Measurements from ENCODE around the gene INF2. TPM values are rescaled to one million over a fixed set of nuclear protein-coding genes. Genes with fewer than 3 reads are reported as not detected.
"Not testable (repeated sequence)": the region's sequence is repeated elsewhere in the genome, so short reads cannot be mapped to it uniquely, and the experiment has no call there.

The INF2 gene
- total RNA-seq = 25.3 and 36.9 TPM in 2 replicates

GRCh38 chr14:104689109-104689880 lies at the start of gene INF2:
Gene INF2 (plus strand): TSS chr14:104689618. CDS start chr14:104701366, 11,748 bp downstream.
- DNase-seq (ENCODE audit: low read depth in 2 of 2) = peak in 1 of 2 donors; percentile 69

GRCh38 chr14:104639885-104640548 lies 49.4 kb upstream of the INF2 start:
- peak; percentile 12 to 49 for DNase-seq (ENCODE audit: low read depth in 2 of 2)

GRCh38 chr14:104640681-104641080 lies 48.7 kb upstream of the INF2 start:
- no peak for DNase-seq (ENCODE audit: low read depth in 2 of 2)

- DNase-seq (ENCODE audit: low read depth in 2 of 2) = no peak
Observed at GRCh38 chr14:104641753-104642539, 47.5 kb upstream of the INF2 start.

- DNase-seq (ENCODE audit: low read depth in 2 of 2) = no peak
Observed at GRCh38 chr14:104642540-104642868, 46.9 kb upstream of the INF2 start.

- DNase-seq (ENCODE audit: low read depth in 2 of 2) = no peak
Observed at GRCh38 chr14:104643306-104643705, 46.1 kb upstream of the INF2 start.

- no peak for DNase-seq (ENCODE audit: low read depth in 2 of 2)
Observed at GRCh38 chr14:104644091-104644635, 45.3 kb upstream of the INF2 start.

GRCh38 chr14:104644656-104645378 lies 44.6 kb upstream of the INF2 start:
- DNase-seq (ENCODE audit: low read depth in 2 of 2) = no peak

- no peak for DNase-seq (ENCODE audit: low read depth in 2 of 2)
Observed at GRCh38 chr14:104647467-104648043, 41.9 kb upstream of the INF2 start.

- peak; percentile 17 to 52 for DNase-seq (ENCODE audit: low read depth in 2 of 2)
Observed at GRCh38 chr14:104650057-104650980, 39.1 kb upstream of the INF2 start.

GRCh38 chr14:104650981-104651875 lies 38.2 kb upstream of the INF2 start:
- no peak for DNase-seq (ENCODE audit: low read depth in 2 of 2)

- DNase-seq (ENCODE audit: low read depth in 2 of 2) = peak in 1 of 2 donors; percentile 39
Observed at GRCh38 chr14:104651876-104652260, 37.5 kb upstream of the INF2 start.

GRCh38 chr14:104652386-104652785 lies 37.0 kb upstream of the INF2 start:
- DNase-seq (ENCODE audit: low read depth in 2 of 2) = no peak

GRCh38 chr14:104653130-104653920 lies 36.1 kb upstream of the INF2 start:
- DNase-seq (ENCODE audit: low read depth in 2 of 2) = not testable (repeated sequence)

- DNase-seq (ENCODE audit: low read depth in 2 of 2) = no peak
Observed at GRCh38 chr14:104654119-104654518, 35.3 kb upstream of the INF2 start.

- no peak for DNase-seq (ENCODE audit: low read depth in 2 of 2)
Observed at GRCh38 chr14:104655128-104655848, 34.1 kb upstream of the INF2 start.

- no peak for DNase-seq (ENCODE audit: low read depth in 2 of 2)
Observed at GRCh38 chr14:104656014-104656714, 33.3 kb upstream of the INF2 start.

Measured in dermis microvascular lymphatic vessel endothelial cell (primary cell).